BLaER1 (cell line): Measurements from ENCODE around the gene PANK1.
A peak's percentile ranks its signal among the peaks of the same experiment; 100 is the strongest.
"Not testable (repeated sequence)": the region's sequence is repeated elsewhere in the genome, so short reads cannot be mapped to it uniquely, and the experiment has no call there.

Experiments
- H3K27ac ChIP-seq: shearing (Covaris generic); formaldehyde crosslinking; 2 replicates; pipeline ENCODE4 v1.8.1; 2022
- H3K27me3 ChIP-seq: shearing (Covaris generic); formaldehyde crosslinking; 2 replicates; pipeline ENCODE4 v1.8.1; 2022
- H3K36me3 ChIP-seq: shearing (Covaris generic); formaldehyde crosslinking; 2 replicates; pipeline ENCODE4 v1.8.1; 2022
- H3K4me1 ChIP-seq: shearing (Covaris generic); formaldehyde crosslinking; 2 replicates; pipeline ENCODE4 v1.8.1; 2022
- H3K4me2 ChIP-seq: shearing (Covaris generic); formaldehyde crosslinking; 2 replicates; pipeline ENCODE4 v1.8.1; 2022
- H3K4me3 ChIP-seq: shearing (Covaris generic); formaldehyde crosslinking; 2 replicates; pipeline ENCODE4 v1.8.1; 2022
- H3K9ac ChIP-seq: shearing (Covaris generic); formaldehyde crosslinking; 2 replicates; pipeline ENCODE4 v1.8.1; 2022
- H3K9me3 ChIP-seq: shearing (Covaris generic); formaldehyde crosslinking; 2 replicates; pipeline ENCODE4 v1.8.1; 2022
- H4K20me1 ChIP-seq: shearing (Covaris generic); formaldehyde crosslinking; 2 replicates; pipeline ENCODE4 v1.8.1; 2022
- Cebpa-rat ChIP-seq: shearing (Covaris generic); IDR thresholded peaks from 2 replicates; pipeline ENCODE4 v1.8.1; 2022

PANK1 gene

GRCh38 chr10:89625041-89625765 is 19.8 kb downstream of the PANK1 start:
- Histone ChIP-seq H3K9me3 (peaks cover 38% of the 10 kb centered on the region), H3K4me1 (peaks cover 37% of the 10 kb centered on the region), H3K4me3 (no peak overlapping the region), H3K4me2 (no peak overlapping the region), H4K20me1 (0 out of 2 replicates have a peak, but pooled peaks cover 10% of the 10 kb centered on the region), H3K27ac (no peak overlapping the region), H3K27me3 (no peaks in the 10 kb centered on the region), H3K36me3 (peaks cover 30% of the 10 kb centered on the region), H3K9ac (no peak overlapping the region)
- TF ChIP-seq Cebpa-rat: no peak

DNA sequence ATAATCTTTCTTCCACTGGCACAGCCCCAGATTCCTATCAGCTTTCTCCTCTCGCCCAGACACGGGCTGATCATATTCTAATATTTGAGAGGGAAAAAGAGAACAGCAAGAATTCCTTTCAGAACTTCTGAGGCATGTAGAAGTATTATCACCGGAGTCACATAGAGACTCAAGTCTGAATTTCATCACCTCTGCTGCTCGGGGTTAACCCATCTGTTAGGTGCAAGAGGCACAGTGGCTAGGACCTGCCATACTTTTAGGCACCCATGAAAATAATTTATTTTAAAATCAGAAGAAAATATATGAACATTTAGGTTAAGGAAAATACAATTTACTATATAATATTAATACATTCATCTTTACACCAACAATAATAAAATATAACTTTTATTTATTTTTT is 21.0 kb downstream of the PANK1 start:
- no peak for TF ChIP-seq Cebpa-rat
- H3K4me2 ChIP-seq: no peak overlapping the region

DNA sequence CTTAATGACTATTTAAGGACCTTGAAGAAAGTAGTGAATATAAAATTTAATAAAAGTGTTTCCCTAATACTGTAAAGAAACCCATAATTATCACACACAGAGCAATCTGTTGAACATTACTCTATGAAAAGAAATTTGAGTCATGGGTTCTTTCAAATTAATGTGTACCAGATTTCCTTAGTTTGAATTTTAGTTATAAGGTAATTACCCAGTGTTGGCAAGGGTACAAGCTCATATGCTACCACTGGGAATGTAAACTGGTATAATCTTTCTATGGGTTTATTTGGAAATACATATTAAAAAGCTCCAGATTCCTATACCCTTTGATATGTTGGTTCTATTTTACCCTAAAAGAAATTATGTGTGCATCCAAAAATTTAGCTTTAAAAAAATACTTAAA is 22.9 kb downstream of the PANK1 start:
- Histone ChIP-seq H3K27ac (no peak overlapping the region), H3K9me3 (peaks cover 46% of the 10 kb centered on the region), H3K36me3 (peaks cover 38% of the 10 kb centered on the region), H3K4me3 (no peak overlapping the region), H4K20me1 (no peaks in the 10 kb centered on the region), H3K9ac (no peak overlapping the region), H3K27me3 (no peaks in the 10 kb centered on the region), H3K4me1 (peaks cover 14% of the 10 kb centered on the region), H3K4me2 (no peak overlapping the region)
- TF ChIP-seq Cebpa-rat: no peak

More for the DNA sequence above, 21.0 kb downstream of the PANK1 start:
- H3K27ac ChIP-seq: no peak overlapping the region
- peaks cover 46% of the 10 kb centered on the region for H3K9me3 ChIP-seq
- peaks cover 25% of the 10 kb centered on the region for H3K4me1 ChIP-seq
- peaks cover 33% of the 10 kb centered on the region for H3K36me3 ChIP-seq
- H3K27me3 ChIP-seq: no peaks in the 10 kb centered on the region
- H3K9ac ChIP-seq: no peak overlapping the region
- 0 out of 2 replicates have a peak, but pooled peaks cover 1% of the 10 kb centered on the region for H4K20me1 ChIP-seq
- no peak overlapping the region for H3K4me3 ChIP-seq

DNA sequence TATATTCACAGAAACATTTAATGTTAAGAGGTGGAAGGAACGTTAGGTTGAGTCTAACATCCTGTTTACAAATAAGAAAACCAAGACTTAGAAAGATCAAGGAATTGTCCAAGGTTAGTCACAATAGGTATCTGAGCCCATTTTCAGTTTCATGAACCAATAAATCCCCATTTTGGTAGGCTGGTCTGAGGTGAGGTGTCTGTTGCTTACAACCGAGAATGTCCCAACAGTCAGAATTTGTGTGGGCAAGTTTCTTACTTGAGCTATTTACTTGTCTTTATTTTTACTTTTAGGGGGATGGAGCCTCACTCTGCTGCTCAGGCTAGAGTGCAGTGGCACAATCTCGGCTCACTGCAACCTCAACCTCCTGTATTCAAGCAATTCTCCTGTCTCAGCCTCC is 23.6 kb downstream of the PANK1 start:
- no peak overlapping the region for H3K4me3 ChIP-seq
- no peak overlapping the region for H3K9ac ChIP-seq
- H3K9me3 ChIP-seq: peaks cover 42% of the 10 kb centered on the region
- no peak for TF ChIP-seq Cebpa-rat
- H3K27ac ChIP-seq: no peak overlapping the region
- peaks cover 19% of the 10 kb centered on the region for H3K4me1 ChIP-seq
- no peaks in the 10 kb centered on the region for H4K20me1 ChIP-seq
- H3K27me3 ChIP-seq: no peaks in the 10 kb centered on the region
- no peak overlapping the region for H3K4me2 ChIP-seq
- peaks cover 36% of the 10 kb centered on the region for H3K36me3 ChIP-seq

- not testable (repeated sequence) for H3K4me2 ChIP-seq, H4K20me1 ChIP-seq, H3K9ac ChIP-seq, H3K27ac ChIP-seq, H3K27me3 ChIP-seq, H3K4me3 ChIP-seq
- H3K36me3 ChIP-seq: peaks cover 28% of the 10 kb centered on the region
- H3K9me3 ChIP-seq: peaks cover 42% of the 10 kb centered on the region
- H3K4me1 ChIP-seq: peaks cover 17% of the 10 kb centered on the region
Observed at GRCh38 chr10:89620296-89620695, 24.7 kb downstream of the PANK1 start.

GRCh38 chr10:89615824-89616223 is 29.2 kb downstream of the PANK1 start:
- Histone ChIP-seq H3K36me3 (peaks cover 26% of the 10 kb centered on the region), H3K4me2 (peak overlapping the region; percentile 30), H3K4me3 (no peak overlapping the region)

DNA sequence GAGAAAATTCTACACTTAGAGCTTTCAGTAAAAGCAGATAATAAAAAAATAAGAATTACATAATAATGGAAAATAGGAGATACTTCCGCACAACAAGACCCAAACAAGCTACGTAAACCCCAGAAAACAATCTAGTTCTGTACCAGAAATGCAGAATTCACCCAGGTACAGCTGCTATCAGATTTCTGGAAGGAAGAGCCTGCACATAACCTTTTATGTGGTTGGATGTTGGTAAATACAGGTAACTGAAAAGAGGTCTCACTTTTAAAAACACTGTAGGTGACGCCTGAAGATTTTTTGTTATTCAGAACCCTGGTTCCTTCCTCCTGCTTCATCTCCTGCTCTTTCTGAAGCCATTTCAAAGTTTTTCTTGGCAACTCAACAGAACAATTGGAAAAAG is 29.9 kb downstream of the PANK1 start:
- no peak for TF ChIP-seq Cebpa-rat
- Histone ChIP-seq H3K9ac (no peak overlapping the region), H3K36me3 (peaks cover 26% of the 10 kb centered on the region), H4K20me1 (no peaks in the 10 kb centered on the region), H3K4me1 (peaks cover 17% of the 10 kb centered on the region), H3K27ac (no peak overlapping the region), H3K4me3 (no peak overlapping the region), H3K4me2 (no peak overlapping the region), H3K27me3 (no peaks in the 10 kb centered on the region), H3K9me3 (peaks cover 8% of the 10 kb centered on the region)

More at GRCh38 chr10:89615824-89616223, 29.2 kb downstream of the PANK1 start:
- peaks cover 15% of the 10 kb centered on the region for H3K9me3 ChIP-seq
- H4K20me1 ChIP-seq: no peaks in the 10 kb centered on the region
- peaks cover 17% of the 10 kb centered on the region for H3K4me1 ChIP-seq
- no peaks in the 10 kb centered on the region for H3K27me3 ChIP-seq
- TF ChIP-seq Cebpa-rat: no peak
- no peak overlapping the region for H3K9ac ChIP-seq
- no peak overlapping the region for H3K27ac ChIP-seq

- H3K4me2 ChIP-seq: no peak overlapping the region
- no peak overlapping the region for H3K4me3 ChIP-seq
- no peaks in the 10 kb centered on the region; the same call in 1 of the 2 replicates for H3K9me3 ChIP-seq
- no peaks in the 10 kb centered on the region for H3K27me3 ChIP-seq
- no peak for TF ChIP-seq Cebpa-rat
- H3K9ac ChIP-seq: no peak overlapping the region
- no peak overlapping the region for H3K27ac ChIP-seq
- H4K20me1 ChIP-seq: no peaks in the 10 kb centered on the region
- peaks cover 17% of the 10 kb centered on the region for H3K4me1 ChIP-seq
- H3K36me3 ChIP-seq: peaks cover 39% of the 10 kb centered on the region
Observed at GRCh38 chr10:89613582-89613981, 31.5 kb downstream of the PANK1 start.

- H3K27me3 ChIP-seq: no peaks in the 10 kb centered on the region
Observed at GRCh38 chr10:89611282-89611681, 33.8 kb downstream of the PANK1 start.

DNA sequence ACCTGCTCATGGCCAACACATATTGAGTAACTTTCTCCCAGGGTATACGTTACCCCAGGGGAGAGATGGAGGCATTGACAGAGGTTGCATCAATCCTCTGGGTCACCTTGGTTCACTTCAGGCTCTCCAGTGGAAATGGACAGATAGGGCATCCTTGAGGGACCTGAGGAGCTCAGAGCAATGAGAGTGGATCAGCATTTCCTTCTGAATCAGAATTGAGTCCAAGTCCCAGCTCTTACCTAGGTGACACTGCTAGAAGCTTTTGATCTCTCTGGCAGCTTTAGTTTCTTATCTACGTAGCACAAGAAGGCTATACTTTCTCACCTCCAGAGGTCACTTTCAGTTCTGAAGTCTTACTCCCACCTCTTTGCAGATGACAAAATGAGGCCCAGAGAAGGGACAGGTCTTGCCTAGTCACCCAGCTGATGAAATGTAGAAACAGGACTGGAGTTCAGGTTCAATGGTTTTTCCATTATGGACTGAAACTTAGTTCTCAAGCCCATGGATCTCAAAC is 35.2 kb downstream of the PANK1 start:
- peaks cover 69% of the 10 kb centered on the region for H3K36me3 ChIP-seq
- no peaks in the 10 kb centered on the region for H3K4me1 ChIP-seq
- no peaks in the 10 kb centered on the region for H3K27me3 ChIP-seq
- H3K9ac ChIP-seq: no peak overlapping the region
- no peaks in the 10 kb centered on the region for H4K20me1 ChIP-seq
- no peak overlapping the region for H3K4me3 ChIP-seq
- no peak for TF ChIP-seq Cebpa-rat
- no peak overlapping the region for H3K4me2 ChIP-seq
- H3K9me3 ChIP-seq: no peaks in the 10 kb centered on the region; the same call in 1 of the 2 replicates
- no peak overlapping the region for H3K27ac ChIP-seq

More at GRCh38 chr10:89611282-89611681, 33.8 kb downstream of the PANK1 start:
- no peak overlapping the region for H3K9ac ChIP-seq
- H4K20me1 ChIP-seq: no peaks in the 10 kb centered on the region
- H3K4me1 ChIP-seq: peaks cover 8% of the 10 kb centered on the region
- H3K9me3 ChIP-seq: no peaks in the 10 kb centered on the region; the same call in 1 of the 2 replicates
- TF ChIP-seq Cebpa-rat: no peak
- H3K36me3 ChIP-seq: peaks cover 57% of the 10 kb centered on the region
- H3K4me3 ChIP-seq: no peak overlapping the region
- H3K4me2 ChIP-seq: no peak overlapping the region
- no peak overlapping the region for H3K27ac ChIP-seq
